ENCODE measurements around the gene FERMT3.

GRCh38 chr11:64186492-64187165 is 19.9 kb upstream of the FERMT3 start:
- TF ChIP-seq EP300 (IDR thresholded peaks at IDR 0.05) (no peak), POLR2A (IDR thresholded peaks at IDR 0.05) (no peak)
